ENCODE results near the gene SLITRK1.

Gene SLITRK1

DNA sequence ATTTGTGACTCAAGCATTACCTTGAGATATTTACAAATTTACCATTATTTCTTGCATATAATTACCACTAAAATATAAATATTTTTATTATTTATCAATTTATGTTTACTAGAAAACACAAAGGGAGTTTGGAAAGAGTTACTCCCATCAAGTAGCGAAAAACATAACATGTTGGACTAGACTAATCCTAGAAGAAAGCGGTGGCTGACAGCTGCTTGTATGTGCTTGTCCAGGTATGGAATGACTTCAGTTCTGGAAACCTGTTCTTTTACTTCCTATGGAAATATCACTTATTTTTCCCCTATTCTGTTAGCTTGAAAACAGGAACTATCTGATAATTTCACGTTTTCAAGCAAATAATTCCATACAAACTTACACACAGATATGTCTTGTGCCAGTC, 28.5 kb downstream of the SLITRK1 start:
- DNase-seq, result no peak
- Histone ChIP-seq H3K4me1 (no peaks in the 10 kb centered on the region), H3K4me3 (no peak overlapping the region), H3K27ac (no peak overlapping the region), H3K27me3 (no peaks in the 10 kb centered on the region), H3K9me3 (no peaks in the 10 kb centered on the region), H3K36me3 (no peaks in the 10 kb centered on the region)
- TF ChIP-seq, protein P1, sequence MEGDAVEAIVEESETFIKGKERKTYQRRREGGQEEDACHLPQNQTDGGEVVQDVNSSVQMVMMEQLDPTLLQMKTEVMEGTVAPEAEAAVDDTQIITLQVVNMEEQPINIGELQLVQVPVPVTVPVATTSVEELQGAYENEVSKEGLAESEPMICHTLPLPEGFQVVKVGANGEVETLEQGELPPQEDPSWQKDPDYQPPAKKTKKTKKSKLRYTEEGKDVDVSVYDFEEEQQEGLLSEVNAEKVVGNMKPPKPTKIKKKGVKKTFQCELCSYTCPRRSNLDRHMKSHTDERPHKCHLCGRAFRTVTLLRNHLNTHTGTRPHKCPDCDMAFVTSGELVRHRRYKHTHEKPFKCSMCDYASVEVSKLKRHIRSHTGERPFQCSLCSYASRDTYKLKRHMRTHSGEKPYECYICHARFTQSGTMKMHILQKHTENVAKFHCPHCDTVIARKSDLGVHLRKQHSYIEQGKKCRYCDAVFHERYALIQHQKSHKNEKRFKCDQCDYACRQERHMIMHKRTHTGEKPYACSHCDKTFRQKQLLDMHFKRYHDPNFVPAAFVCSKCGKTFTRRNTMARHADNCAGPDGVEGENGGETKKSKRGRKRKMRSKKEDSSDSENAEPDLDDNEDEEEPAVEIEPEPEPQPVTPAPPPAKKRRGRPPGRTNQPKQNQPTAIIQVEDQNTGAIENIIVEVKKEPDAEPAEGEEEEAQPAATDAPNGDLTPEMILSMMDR (IDR thresholded peaks at IDR 0.05), result no peak
- intact Hi-C loops (cut with DNase I; ENCODE audit: low total_unique reads), result no loop called here

DNA sequence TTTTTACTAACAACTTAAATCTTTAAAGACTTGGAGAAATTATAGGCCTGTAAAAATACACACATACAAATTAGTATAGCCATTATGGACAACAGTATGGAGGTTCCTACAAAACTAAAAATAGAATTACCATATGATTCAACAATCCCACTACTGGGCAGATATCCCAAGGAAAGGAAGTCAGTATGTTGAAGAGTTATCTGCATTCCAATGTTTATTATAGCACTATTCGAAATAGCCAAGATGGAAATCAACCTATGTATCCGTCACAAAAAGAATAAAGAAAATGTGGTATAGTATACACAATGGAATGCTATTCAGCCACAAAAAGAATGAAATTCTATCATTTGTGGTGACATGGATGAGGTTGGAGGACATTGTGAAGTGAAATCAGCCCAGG, 37.2 kb downstream of the SLITRK1 start:
- Histone ChIP-seq H3K4me3 (no peak overlapping the region), H3K4me1 (no peaks in the 10 kb centered on the region), H3K27me3 (no peaks in the 10 kb centered on the region), H3K36me3 (no peaks in the 10 kb centered on the region), H3K9me3 (no peaks in the 10 kb centered on the region), H3K27ac (no peak overlapping the region)
- TF ChIP-seq, protein P1 (IDR thresholded peaks at IDR 0.05), result no peak
- intact Hi-C loops (cut with DNase I; ENCODE audit: low total_unique reads), result no loop called here
- DNase-seq, result no peak

DNA sequence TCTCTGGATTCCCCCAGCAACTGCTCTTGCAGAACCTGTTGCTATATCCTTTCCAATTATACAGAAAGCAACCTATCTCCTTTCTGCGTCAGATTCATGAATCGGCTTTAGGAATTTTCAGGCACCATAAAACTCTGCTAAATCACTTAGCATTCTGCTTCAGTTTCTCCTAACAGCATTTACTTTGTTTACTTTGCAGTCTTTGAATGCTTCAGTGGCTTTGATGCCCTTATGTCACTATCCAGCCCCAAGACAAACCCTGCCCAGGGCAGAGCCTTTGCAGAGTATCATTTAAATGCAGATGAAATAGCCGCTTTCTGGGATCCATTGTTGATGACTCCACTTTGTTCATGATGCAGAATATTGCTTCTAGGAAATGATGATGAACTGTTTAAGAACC, 43.1 kb downstream of the SLITRK1 start:
- Histone ChIP-seq H3K4me1 (peaks cover 0 to 7% (median 0%) of the 10 kb centered on the region in 4 donors), H3K4me3 (no peak overlapping the region), H3K36me3 (no peaks in the 10 kb centered on the region), H3K27ac (no peak overlapping the region), H3K9me3 (no peaks in the 10 kb centered on the region), H3K27me3 (no peaks in the 10 kb centered on the region)
- TF ChIP-seq, protein P1 (IDR thresholded peaks at IDR 0.05), result no peak
- no peak for DNase-seq
- intact Hi-C loops (cut with DNase I; ENCODE audit: low total_unique reads), result no loop called here

DNA sequence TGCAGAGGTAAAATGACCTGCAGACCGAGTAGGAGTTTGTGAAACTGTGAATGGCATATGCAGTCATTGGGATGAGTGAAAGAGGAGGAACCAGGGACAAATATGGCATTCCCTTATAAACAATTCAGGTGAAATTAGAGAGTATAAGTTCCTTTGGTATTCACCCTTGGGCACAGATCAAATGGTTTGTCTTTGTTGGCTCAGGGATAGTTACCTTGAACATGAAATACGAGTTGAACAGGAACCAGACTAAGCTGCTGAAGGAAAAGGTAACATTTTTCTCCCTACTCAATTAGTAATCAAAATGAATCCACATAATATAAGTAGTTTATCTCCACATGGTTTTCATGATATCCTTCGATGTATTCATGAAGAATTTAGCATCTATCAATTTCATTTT, 50.5 kb downstream of the SLITRK1 start:
- H3K9me3 ChIP-seq, result no peaks in the 10 kb centered on the region
- H3K4me3 ChIP-seq, result no peak overlapping the region
- H3K27me3 ChIP-seq, result no peaks in the 10 kb centered on the region
- TF ChIP-seq, protein P1 (IDR thresholded peaks at IDR 0.05), result no peak
- no peaks in the 10 kb centered on the region for H3K36me3 ChIP-seq
- intact Hi-C loops (cut with DNase I; ENCODE audit: low total_unique reads), result no loop called here
- DNase-seq, result no peak
- no peaks in the 10 kb centered on the region for H3K4me1 ChIP-seq
- H3K27ac ChIP-seq, result no peak overlapping the region

DNA sequence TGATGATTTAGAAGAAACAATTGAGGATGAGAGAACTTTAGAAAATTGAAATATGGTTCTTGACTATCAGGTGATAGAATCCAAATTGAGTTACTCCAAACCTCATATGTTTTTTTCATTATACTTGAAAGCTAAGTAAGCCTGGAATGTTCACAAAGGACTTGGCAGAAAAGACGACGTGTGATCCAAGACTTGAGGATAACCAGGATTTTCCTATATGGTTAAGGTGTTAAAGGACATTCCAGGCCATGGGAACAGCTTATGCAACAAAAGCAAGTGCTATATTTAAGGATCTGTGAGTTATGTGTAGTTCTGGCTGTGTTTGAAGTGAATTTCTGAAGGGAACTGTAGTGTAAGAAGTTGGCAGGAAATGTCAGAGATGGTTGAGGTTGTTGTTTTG, 52.5 kb downstream of the SLITRK1 start:
- H3K36me3 ChIP-seq, result no peaks in the 10 kb centered on the region
- intact Hi-C loops (cut with DNase I; ENCODE audit: low total_unique reads), result no loop called here
- H3K9me3 ChIP-seq, result no peaks in the 10 kb centered on the region
- H3K4me1 ChIP-seq, result no peaks in the 10 kb centered on the region
- no peak overlapping the region for H3K27ac ChIP-seq
- TF ChIP-seq, protein P1 (IDR thresholded peaks at IDR 0.05), result no peak
- DNase-seq, result no peak
- no peaks in the 10 kb centered on the region for H3K27me3 ChIP-seq
- no peak overlapping the region for H3K4me3 ChIP-seq

DNA sequence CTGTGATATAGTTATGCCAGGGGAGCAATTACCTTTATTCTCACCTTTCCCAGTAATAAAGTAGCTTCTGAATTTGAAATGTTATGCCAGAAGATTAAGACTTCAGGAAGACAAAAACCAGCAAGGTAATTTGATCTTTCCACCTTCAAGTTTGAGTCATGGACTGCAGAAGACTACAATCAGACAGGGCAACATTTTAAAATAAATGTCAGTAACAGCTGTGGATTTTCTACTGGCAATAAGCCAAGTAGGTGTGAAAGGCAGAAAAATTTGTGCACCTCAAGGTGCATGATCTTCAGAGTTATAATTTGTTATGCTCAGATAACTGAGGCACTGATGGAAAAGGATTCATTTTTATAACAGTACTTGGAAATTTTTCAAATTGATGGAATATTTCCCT, 54.9 kb downstream of the SLITRK1 start:
- Histone ChIP-seq H3K36me3 (no peaks in the 10 kb centered on the region), H3K27me3 (no peaks in the 10 kb centered on the region), H3K4me3 (no peak overlapping the region), H3K4me1 (no peaks in the 10 kb centered on the region), H3K9me3 (no peaks in the 10 kb centered on the region), H3K27ac (no peak overlapping the region)
- no peak for DNase-seq
- TF ChIP-seq, protein P1 (IDR thresholded peaks at IDR 0.05), result no peak
- intact Hi-C loops (cut with DNase I; ENCODE audit: low total_unique reads), result no loop called here

Data from tibial artery (tissue), 4 donors.